Fibroblast of skin of left biceps (primary cell): ENCODE measurements around the gene MAP3K4.

Source experiments
- DNase-seq, 2 experiments: peaks; one replicate each; pipeline ENCODE4 v3.0.0-alpha.2; 2013; ENCODE audit warnings: low read depth in 2 of 2

Gene MAP3K4

DNA sequence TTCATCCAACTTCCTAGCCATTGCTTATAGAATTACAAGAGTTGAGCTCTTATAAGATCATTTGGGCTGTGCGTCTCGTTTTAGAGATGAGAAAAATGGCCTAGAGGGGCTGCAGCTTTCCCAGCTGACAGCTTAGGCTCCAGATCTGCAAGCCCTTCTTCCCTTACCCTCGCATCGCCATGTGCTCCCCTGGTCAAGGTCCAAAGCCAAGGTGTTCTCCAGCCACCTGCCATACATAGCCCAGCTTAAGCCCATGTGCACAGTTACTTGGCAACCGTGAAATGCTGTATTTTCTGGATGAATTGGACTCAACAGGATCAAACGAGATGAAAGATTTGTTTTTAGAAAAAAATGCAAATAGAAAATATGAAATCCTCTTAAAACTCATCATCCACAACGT lies 7.9 kb downstream of the MAP3K4 start:
- no peak for DNase-seq

DNA sequence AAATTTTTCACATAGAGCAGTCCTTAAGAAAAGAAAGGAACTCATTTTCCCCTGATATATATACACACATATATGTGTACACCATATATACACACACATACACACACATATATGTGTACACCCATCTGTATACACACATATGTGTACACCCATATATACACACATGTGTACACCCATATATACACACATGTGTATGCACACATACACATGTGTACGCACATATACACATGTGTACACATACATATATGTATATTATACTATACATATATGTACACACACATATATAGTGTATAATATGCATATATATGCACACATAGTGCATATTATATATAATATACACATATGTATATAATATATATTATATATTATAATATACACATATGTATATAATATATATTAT lies 9.1 kb downstream of the MAP3K4 start:
- DNase-seq, result no peak

DNA sequence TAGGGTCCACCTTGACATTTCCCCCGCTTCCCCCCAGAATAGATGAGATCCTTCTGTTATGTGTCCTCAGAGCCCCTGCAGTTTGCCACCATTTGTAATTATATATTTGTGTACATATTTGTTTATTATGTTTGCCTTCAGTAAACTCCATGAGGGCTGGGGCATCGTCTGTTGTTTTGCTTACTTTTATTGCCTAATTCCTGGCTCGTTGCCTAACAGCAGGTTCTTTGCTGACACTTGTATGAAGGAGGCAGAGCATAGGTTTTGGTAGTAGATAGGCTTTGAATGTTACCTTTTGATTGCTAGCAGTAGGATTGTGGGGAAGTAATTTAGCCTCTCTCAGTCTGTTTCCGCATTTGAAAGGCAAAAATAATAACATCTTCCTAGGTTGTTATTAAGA lies 9.9 kb downstream of the MAP3K4 start:
- DNase-seq, result no peak

DNA sequence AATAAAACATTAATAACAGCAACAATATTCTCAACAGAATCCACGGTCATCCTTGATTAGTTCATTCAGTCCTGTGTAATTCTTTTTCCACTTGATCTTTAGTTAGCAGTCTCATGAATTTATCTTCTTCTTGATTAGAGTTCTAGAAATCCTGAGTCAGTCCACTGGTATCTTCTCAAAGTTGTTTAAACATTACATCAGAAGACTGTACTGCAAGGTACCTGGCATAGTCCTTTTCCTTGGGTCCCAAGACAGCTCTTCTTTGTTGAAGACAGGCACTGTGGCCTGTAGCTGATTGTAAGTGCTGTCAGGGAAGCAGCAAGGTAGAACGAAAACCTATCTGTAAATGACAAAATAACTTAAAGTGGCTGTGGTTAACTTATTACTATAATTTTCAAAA lies 11.8 kb downstream of the MAP3K4 start:
- no peak for DNase-seq

DNA sequence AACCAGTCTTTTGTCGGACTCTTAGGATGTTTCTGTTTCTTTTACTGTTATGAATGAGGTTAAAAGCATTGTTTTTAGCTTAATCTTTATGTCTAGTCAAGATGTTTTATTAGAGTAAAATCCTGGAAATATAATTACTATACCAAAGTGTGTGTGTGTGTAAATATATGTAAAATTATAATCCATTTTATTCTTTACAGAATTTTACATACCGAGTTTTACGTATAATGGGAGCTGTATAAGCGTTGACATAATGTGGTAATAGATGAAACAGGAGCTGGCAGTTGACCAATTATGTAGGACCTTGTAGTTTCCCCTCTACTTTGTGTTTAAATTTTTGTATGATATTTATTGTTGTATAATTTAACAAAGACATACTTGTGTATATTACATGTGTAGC lies 16.7 kb downstream of the MAP3K4 start:
- DNase-seq, result no peak

DNA sequence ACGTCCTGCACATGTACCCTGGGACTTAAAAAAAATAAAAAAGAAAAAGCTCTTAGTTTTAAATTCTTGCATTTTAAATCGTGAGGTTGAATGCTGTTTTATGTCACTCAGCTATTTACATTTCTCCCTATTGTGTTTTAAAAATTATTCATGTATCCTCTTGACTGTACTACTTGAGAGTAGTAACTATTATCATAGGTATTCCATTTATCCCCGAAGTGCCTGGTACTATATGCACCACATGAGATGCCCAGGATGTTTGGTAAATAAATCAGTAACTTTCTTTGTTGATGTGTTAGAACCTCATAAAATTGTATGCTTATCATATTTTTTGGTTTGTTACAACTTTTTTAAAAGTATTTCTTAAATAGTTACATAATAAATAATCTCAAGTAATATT lies 18.4 kb downstream of the MAP3K4 start:
- DNase-seq, result no peak

DNA sequence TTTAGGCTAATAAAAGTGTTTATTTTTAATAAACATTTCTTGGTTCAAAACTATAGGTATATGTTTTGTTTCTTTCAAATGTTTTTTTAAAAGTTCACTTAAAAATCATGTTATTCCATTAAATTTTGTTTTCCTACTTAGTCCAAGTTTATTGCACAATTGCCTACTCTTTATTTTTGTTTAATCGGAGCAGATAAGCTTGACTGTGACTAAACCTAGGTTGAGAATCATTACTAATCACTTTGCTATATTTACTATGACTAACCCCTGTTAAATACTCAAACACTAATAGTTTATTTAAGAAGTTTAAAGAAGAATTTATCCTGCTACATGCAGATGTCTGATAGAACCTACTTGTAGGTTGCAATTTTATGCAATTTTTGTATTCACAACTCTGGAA lies 18.8 kb downstream of the MAP3K4 start:
- no peak for DNase-seq

DNA sequence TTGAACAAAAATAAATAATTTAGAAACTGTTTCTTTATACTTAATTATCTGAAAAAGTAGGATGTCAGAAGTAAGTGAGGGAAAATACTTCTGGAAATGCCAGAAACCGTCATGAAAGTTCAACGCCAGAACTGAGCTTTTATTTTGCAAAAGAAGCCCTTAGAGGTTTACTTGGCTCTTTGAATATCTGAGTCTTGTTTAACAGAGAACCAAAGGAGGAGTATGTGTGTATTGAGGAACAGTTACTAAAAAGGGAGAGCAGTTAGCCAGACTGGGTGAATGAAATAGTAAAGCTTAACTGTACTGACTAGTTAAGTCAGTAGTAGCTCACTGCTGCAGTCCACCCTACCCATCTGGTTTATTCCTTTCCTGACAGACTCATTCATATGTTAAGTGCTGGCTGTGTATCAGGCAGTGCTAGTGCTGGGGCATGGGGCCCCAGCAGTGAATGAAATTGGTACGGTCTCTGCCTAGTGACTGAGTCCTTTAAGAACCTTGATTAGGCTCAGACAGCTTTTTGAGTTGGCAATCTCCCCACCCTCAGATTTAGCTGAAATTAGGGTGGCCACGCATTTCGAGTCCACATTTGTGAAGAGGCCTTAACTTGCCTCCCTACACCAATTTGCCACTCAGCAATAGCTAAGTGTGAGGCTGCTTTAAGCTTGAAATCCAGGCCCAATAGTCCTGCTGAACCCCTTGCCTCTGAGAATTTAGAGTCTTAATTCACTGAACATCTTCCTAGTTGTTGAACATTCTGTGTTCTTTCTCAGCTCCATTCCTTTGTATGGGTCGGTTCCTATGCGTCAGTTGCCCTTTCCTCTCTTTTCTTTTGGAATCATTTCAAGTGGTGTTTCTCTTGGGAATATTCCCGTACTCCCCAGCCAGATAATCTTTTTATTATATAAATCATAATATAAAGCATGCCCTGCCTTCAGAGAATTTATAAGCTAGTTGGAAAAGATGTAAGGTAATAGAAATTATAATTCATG lies 20.2 kb downstream of the MAP3K4 start:
- DNase-seq, result no peak

DNA sequence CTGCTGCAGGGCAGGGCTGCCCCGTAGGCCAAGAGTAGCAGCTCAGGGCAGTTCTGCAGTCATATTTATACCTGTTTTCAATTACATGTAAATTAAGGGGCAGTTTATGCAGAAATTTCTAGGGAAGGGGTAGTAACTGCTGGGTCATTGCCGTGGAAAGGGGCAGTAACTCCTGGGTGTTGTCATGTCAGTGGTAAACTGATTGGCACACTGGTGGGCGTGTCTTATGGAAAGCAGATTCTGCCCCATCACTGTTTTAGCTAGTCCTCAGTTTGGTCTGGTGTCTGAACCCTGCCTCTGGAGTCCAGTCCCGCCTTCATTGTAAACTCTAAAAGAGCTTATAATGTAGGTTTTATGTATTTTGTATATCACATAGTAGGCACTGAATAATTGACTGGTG lies 22.1 kb downstream of the MAP3K4 start:
- no peak for DNase-seq

DNA sequence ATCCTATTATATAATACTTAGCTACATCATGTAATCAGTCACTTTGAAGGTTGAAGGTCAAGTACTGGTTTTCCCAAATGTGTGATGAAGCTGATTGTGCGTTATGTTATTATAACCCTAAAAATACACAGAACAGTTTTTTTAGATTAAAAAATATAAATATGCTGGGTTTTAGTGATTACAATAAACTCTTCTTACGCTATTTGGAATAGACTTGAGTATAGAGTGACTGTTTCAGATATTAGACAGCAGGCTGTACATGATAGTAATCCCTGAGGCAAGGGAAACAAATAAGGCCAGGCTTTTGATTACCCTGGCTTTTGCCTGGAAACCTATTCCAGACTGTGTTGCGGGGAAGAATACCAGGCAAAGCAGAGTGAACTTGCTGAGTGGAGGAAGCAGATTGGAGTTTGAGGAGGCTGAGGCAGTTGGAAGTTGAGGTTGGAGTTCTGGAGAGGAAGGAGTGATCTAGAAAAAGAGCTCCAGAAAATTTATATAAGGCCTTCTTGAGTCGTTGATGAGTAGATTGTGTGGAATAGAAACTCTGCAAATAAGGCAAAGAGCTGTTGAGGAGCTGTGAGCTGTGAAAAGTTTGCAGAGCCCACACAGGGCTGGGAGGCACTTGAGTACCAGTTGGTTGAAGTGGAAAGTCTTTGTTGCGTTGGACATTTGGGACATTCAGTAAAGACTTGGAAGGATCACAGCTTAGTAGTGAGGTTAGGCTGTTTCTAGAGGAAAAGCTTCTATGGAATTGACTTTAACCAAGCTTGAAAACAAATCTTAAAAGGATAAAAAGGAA lies 26.4 kb downstream of the MAP3K4 start:
- DNase-seq, result no peak

DNA sequence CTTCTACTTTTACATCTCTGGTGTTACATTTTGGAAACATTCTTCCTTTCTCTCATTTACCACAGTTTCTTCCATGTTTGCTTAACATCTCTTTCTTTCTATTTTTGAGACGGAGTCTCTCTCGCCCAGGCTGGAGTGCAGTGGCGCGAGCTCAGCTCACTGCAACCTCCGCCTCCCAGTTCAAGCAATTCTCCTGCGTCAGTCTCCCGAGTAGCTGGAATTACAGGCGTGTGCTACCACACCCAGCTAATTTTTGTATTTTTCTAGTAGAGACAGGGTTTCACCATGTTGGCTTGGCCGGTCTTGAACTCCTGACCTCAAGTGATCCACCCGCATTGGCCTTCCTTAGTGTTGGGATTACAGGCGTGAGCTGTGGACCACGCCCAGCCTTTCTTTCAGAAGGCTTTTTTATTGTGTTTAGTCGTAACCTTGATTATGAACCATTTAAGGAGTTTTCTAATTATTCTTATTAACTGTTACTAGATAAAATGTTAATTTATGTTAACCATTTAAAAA lies 27.8 kb downstream of the MAP3K4 start:
- no peak for DNase-seq

DNA sequence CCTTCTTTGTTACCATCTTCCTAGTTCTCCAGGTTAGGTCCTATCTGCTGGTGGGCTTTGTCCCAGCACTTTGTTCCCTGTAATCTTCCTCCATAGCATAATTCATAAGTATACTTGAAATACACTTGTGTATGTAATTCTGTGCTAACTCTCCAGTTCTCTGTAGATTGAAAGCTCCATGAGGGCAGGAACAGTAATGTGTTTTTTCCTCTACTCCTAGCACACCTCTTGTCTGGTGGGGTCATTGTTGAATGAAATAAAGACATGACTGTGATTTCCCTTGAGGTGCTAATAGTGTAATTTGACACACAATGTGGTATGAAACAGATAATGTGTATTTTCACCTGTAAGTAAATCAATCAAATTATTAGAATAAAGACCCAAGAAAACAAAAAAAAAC lies 30.0 kb downstream of the MAP3K4 start:
- no peak for DNase-seq

DNA sequence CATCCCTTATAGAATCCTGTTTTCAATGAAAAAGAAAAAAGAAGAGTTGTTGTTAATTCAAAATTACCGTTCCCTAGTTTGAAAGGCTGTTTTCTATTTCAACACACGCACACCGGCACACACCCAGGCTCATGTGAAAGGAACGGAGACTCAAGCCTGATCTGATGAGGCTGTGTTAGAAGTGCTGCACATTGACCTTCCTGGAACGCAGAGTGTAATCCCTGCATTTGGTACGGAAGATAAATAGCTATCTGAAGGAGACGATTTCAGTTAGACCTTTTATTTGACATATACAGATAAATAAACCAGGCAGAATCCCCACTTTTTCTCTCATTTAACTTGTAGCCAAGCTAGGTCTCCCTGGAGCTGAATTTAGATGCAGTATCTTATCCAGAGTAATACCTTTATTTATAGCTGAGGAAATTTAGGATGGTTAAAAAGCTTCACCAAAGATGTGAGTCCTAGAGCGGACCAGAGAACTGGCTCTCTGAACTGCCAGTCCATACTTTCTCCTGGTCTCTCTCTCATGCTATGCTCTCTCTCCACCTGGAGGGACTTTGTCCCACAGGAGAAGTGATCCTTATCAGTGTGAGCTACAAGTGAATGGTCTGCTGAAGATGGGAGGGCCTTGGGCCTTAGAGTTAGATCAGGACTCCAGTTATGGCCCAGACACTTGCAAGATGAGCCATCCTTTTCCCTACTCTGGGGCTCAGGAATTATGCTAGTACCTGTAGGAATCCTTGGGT lies 30.6 kb downstream of the MAP3K4 start:
- no peak for DNase-seq

DNA sequence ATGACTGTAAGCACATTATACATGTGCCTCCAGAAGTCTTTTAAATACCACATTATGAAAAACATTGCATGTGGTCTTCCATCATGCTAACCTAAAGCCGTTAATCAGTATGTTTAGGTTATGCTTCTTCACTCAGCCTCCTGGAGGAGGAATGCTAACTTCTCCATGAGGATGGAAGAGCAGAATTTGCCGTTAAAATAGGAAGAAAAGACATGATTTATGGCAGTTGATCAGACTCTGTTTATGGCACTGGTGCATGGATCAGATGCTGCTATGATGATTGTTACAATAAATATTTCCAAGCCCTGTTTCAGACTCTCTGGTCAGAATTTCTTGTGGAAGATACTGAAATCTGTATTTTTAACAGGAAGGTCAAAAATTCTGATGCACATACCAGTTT lies 31.7 kb downstream of the MAP3K4 start:
- peak; percentile 41 to 50 for DNase-seq

DNA sequence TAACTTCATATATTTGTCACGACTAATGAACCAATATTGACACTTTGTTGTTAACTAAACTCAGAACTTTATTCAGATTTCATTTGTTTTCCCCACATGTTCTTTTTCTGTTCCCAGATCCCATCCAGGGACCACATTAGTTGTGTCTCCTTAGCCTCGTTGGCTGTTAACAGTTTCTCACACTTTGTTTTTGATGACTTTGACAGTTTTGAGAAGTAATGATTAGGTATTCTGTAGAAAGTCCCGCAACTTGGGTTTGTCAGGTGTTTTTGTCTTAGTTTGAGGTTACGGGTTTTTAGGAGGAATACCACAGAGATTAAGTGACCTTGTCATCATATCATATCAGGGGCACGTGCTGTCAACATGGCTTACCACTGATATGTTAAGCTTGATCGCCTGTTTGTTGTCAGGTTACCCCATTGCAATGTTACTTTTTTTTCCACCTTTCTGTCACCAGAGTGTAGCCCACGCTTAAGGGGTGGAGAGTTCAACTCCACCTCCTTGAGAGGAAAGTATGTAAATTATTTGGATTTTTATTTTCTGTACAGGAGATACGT lies 32.9 kb downstream of the MAP3K4 start:
- no peak for DNase-seq

DNA sequence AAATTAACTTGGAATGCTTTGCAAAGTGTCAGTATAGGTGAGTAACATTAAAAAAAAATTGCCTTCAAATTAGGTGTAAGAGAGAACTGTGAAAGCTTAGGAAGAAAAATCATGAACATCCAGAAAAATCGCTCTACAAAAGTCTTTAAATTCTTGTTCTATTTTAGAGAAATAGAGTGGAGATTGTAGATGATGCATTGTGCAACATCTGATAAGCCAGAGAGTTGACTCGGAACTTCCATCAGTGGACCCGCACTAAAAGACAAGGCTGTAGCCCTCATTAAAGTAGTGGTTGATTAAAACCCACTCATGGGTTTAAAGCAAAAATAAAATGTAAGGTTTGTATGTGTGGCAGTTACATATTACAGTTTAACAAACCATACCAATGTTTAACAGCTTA lies 35.8 kb downstream of the MAP3K4 start:
- DNase-seq, result no peak

DNA sequence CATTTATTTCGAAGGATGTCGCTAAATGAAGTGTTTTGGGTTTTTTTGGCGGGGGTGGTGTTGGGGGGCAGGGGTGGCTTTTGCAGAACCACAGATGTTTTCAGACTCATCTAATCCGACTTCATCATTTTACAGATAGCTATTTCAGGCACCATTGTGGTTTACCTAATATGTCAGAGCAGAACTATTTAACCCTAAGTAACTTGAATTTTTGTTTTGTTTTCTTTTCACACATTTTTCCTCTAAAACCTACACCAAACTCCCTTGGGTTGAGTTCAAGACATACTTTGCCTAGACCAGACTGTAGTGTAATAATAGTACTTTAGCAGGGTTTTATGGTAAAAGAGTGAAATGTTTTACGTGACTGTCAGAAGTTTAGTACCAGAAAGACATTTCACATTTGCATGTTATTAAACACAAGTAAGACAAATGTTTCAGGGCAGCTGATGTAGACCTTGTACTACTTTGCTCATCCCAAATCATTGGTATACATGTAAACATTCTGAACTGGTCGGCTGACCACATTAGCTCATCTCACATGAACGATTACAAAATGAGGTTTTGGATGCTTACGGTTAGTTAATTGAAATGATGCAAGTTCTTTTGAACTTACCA lies 37.7 kb downstream of the MAP3K4 start:
- DNase-seq, result peak; percentile 94 to 95

DNA sequence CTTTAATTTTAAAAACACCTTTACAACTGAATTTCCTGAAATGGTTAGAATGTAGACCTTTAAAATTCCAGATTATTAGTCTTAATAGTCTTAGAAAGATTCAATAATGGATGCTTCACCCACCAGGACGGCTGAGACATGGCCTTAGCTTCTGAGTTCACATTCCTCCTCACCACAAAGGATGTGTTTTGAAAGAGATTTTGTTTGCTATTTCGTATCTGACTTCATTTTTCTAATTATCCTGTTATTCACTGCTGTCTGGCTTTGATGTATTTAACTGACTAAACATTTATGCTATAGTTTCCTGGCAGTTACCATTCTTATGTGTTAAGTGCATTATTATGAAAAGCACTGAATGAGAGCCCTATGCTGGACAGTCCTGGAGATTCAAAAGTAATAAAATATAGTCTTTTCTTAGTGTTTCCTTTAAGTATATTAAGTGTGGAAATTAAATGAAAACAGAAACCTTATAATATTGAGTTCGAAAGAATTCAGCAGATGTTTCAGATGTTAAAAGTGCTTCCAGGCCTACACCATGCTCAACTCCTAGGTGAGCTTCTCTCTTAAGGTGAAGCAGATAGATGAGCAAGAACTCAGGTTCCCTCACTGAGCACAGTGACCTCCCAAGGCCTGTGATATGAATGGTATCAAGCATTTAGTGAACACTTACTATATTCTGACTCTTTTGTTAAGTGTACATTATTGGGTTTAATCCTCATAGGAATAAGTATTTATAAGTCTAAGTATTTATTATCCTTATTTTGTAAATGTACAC lies 40.3 kb downstream of the MAP3K4 start:
- peak; percentile 36 to 53 for DNase-seq

DNA sequence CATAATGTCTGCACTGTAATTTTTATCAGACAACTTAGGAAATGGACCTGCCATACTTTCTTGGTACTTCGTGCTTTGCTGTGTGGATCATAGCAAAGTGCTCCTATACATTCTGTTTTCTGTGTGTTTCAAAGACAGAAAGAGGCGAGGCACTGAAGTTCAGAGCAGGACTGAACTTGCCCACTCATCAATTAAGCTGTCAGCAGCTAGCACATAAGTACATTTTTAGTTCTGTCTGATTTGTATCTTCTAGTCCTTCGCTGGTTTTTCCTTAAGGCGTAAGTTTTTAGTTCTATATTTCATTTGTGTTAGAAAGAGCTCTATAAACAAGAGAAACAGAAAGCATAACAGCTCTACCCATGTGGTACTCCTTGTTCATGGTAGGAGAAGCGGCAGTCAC lies 42.1 kb downstream of the MAP3K4 start:
- DNase-seq, result no peak

DNA sequence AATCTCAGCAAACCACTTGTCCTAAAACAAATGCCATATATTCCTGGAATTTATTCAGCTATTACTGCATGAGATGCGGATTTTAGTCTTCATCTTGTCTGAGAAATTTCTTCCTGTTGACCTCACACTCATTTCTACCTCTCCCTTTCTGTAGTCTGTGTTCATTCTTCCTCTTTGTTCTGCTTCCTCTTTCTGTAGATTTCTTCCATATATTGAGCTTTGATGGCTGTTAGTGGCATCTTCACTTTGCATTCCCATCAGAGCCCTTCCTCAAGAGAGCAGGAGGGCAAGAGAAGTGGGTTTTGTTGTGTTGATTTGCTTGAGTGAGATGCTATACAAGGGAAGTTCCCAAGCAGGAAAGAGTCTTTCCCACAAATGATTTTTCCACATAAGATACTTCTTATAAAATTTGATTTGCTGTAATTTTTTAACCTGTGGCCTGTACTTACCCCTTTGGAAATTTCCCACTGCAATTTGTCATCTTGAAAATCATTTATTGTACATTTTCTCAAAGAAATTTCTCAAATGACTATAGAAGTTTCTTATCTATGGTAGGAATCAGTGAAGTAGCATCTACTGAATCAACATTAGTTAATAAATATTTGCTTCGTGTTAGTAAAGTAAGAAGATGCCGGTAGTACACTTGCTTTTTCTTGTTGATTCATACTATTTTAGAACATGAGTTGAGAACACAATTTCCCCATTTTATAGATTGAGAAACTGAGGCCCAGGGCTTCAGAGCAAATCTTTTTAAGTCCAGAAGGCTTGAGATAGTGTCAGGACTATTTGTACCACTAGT lies 43.8 kb downstream of the MAP3K4 start:
- no peak for DNase-seq
